Mesodermal cell (in vitro differentiated cells): ENCODE results near the gene PGLYRP1.

Experiments
- H3K27ac ChIP-seq: 2 replicates; pipeline ENCODE4 v1.7.0; 2013; ENCODE audit warnings: mild to moderate bottlenecking, low read depth, low read length, moderate library complexity; ENCODE audit not compliant: severe bottlenecking
- H3K36me3 ChIP-seq: 2 replicates; pipeline ENCODE4 v1.7.1; 2013; ENCODE audit warnings: mild to moderate bottlenecking, low read length, moderate library complexity; ENCODE audit not compliant: control insufficient read depth, insufficient read depth
- H3K4me1 ChIP-seq: one replicate; pipeline ENCODE4 v1.7.1; 2013; ENCODE audit warnings: mild to moderate bottlenecking, low read length; ENCODE audit not compliant: insufficient read depth, control insufficient read depth, poor library complexity, severe bottlenecking
- H3K4me3 ChIP-seq: 2 replicates; pipeline ENCODE4 v1.7.0; 2013; ENCODE audit warnings: low read length, control low read depth, mild to moderate bottlenecking; ENCODE audit not compliant: insufficient read depth, poor library complexity, severe bottlenecking; ENCODE audit errors: extremely low read depth
- H3K9me3 ChIP-seq: 2 replicates; pipeline ENCODE4 v1.7.1; 2013; ENCODE audit warnings: mild to moderate bottlenecking, low read length, moderate library complexity; ENCODE audit not compliant: control insufficient read depth
- WGBS, 2 experiments: methylation state at CpG; one replicate each; pipeline ENCODE4 v1.1.5; 2013; ENCODE audit warnings: missing lambda C conversion rate in 2 of 2; ENCODE audit not compliant: insufficient coverage in 2 of 2; 5-methylcytosine and 5-hydroxymethylcytosine counted together

The PGLYRP1 gene

GRCh38 chr19:45978156-45978555, 44.7 kb downstream of the PGLYRP1 start:
- H3K27ac ChIP-seq, result no peak overlapping the region
- no peak overlapping the region for H3K4me3 ChIP-seq
- H3K36me3 ChIP-seq, result no peaks in the 10 kb centered on the region
- no peaks in the 10 kb centered on the region for H3K9me3 ChIP-seq
- no peaks in the 10 kb centered on the region for H3K4me1 ChIP-seq
- 73 to 77% methylated on average over 6 of the region's 7 CpGs for WGBS, 2 experiments

- H3K9me3 ChIP-seq, result no peaks in the 10 kb centered on the region
- H3K27ac ChIP-seq, result no peak overlapping the region
- no peak overlapping the region for H3K4me3 ChIP-seq
- no peaks in the 10 kb centered on the region for H3K4me1 ChIP-seq
- H3K36me3 ChIP-seq, result no peaks in the 10 kb centered on the region
- 69 to 81% methylated on average over 12 to 14 of the region's 14 CpGs for WGBS, 2 experiments
Observed at GRCh38 chr19:45976178-45976577, 46.7 kb downstream of the PGLYRP1 start.

- Histone ChIP-seq H3K36me3 (no peaks in the 10 kb centered on the region), H3K27ac (no peak overlapping the region), H3K9me3 (no peaks in the 10 kb centered on the region), H3K4me1 (no peaks in the 10 kb centered on the region), H3K4me3 (no peak overlapping the region)
- WGBS, 2 experiments, result 75 to 96% methylated on average over 5 to 8 of the region's 11 CpGs
Observed at GRCh38 chr19:45975306-45976070, 47.4 kb downstream of the PGLYRP1 start.

GRCh38 chr19:45973553-45974338, 49.1 kb downstream of the PGLYRP1 start, which contains the start of gene NOVA2:
TSS of gene NOVA2 (minus strand) at chr19:45973865. CDS start at chr19:45973351, 514 bp downstream.
- H3K4me3 ChIP-seq, result peak within 1 kb of the TSS; percentile 40
- no peaks in the 10 kb centered on the region for H3K9me3 ChIP-seq
- H3K27ac ChIP-seq, result no peak within 1 kb of the TSS
- H3K4me1 ChIP-seq, result no peaks in the 10 kb centered on the region
- 6 to 10% methylated on average over 25 to 37 of the region's 58 CpGs for WGBS, 2 experiments
- no peaks in the 10 kb centered on the region for H3K36me3 ChIP-seq

GRCh38 chr19:45972947-45973540, 49.8 kb downstream of the PGLYRP1 start:
- Histone ChIP-seq H3K9me3 (no peaks in the 10 kb centered on the region), H3K4me1 (no peaks in the 10 kb centered on the region), H3K27ac (no peak overlapping the region), H3K4me3 (peak overlapping the region; percentile 33), H3K36me3 (no peaks in the 10 kb centered on the region)
- 0 to 4% methylated on average over 9 to 10 of the region's 54 CpGs for WGBS, 2 experiments

GRCh38 chr19:45972081-45972946, 50.5 kb downstream of the PGLYRP1 start:
- H3K27ac ChIP-seq, result no peak overlapping the region
- H3K9me3 ChIP-seq, result no peaks in the 10 kb centered on the region
- no peaks in the 10 kb centered on the region for H3K4me1 ChIP-seq
- 58 to 65% methylated on average over 10 to 13 of the region's 18 CpGs for WGBS, 2 experiments
- H3K36me3 ChIP-seq, result no peaks in the 10 kb centered on the region
- H3K4me3 ChIP-seq, result peak overlapping the region; percentile 33

- H3K27ac ChIP-seq, result no peak overlapping the region
- no peaks in the 10 kb centered on the region for H3K9me3 ChIP-seq
- H3K4me3 ChIP-seq, result no peak overlapping the region
- H3K36me3 ChIP-seq, result no peaks in the 10 kb centered on the region
- WGBS, 2 experiments, result 48 to 52% methylated on average over 3 to 7 of the region's 11 CpGs
- no peaks in the 10 kb centered on the region for H3K4me1 ChIP-seq
Observed at GRCh38 chr19:45971260-45971902, 51.5 kb downstream of the PGLYRP1 start.

- WGBS, 2 experiments, result 92 to 96% methylated on average over 3 to 5 of the region's 5 CpGs
- Histone ChIP-seq H3K36me3 (no peaks in the 10 kb centered on the region), H3K9me3 (no peaks in the 10 kb centered on the region)
Observed at GRCh38 chr19:45969676-45970075, 53.2 kb downstream of the PGLYRP1 start.

More at GRCh38 chr19:45969676-45970075, 53.2 kb downstream of the PGLYRP1 start:
- Histone ChIP-seq H3K4me3 (no peak overlapping the region), H3K27ac (no peak overlapping the region), H3K4me1 (no peaks in the 10 kb centered on the region)
